ENCODE results near the gene CRY2. TPM values are rescaled to one million over a fixed set of nuclear protein-coding genes. Genes with fewer than 3 reads are reported as not detected.
A peak's percentile ranks its signal among the peaks of the same experiment; 100 is the strongest.
"Not testable (repeated sequence)": the region's sequence is repeated elsewhere in the genome, so short reads cannot be mapped to it uniquely, and the experiment has no call there.

CRY2 gene
- total RNA-seq, 1 donor from 2014 or later, result 8.5 TPM

DNA sequence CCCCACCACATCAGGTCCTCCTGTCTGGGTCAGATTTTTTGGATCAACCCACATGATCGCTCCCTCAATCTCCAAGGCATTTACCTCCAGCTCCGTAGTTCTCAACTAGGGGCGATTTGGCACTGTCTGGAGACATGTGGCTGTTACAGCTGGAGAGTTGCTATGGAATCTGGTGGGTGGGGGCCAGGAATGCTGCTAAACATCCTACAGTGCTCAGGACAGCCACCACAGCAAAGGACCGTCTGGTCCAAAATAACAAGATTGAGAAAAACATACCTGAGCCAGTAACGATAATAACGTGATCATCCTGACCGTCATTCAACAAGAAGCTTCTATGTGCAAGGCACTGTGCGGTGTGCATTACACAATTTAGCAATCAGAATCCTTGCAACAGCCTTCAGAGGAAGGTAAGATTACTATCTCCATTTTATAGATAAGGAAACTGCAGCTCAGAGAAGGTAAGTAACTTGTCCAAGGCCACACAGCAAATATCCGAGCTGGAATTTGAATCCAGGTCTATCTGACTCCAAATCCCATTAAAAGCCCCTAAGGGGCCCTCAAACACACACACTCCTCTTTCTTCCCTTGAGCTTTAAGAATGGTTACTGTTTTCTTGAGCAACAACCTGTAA lies 14.3 kb upstream of the CRY2 start:
- no peak for DNase-seq (ENCODE audit: low read depth)
- peaks cover 6% of the 10 kb centered on the region for H3K27me3 ChIP-seq (ENCODE audit: control insufficient read depth, insufficient read depth, low read length)

DNA sequence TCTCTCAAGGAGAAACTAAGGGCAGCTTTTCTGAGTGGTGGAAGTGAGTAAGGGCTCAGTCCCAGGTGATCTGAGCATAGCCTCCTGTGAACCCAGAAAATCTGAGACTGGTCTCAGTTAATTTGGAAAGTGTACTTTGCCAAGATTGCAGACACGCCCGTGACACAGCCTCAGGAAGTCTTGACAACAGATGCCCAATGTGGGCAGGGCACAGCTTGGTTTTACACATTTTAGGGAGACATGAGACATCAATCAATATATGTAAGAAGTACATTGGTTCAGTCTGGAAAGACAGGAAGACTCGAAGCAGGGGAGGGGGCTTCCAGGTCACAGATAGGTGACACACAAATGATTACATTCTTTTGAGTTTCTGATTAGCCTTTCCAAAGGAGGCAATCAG lies 13.5 kb upstream of the CRY2 start:
- DNase-seq (ENCODE audit: low read depth), result no peak
- no peaks in the 10 kb centered on the region for H3K36me3 ChIP-seq (ENCODE audit: control insufficient read depth, insufficient read depth, low read length)
- no peak overlapping the region for H3K4me3 ChIP-seq (ENCODE audit: low read depth, low read length)
- no peaks in the 10 kb centered on the region for H3K27me3 ChIP-seq (ENCODE audit: control insufficient read depth, insufficient read depth, low read length)
- TF ChIP-seq, protein P1, sequence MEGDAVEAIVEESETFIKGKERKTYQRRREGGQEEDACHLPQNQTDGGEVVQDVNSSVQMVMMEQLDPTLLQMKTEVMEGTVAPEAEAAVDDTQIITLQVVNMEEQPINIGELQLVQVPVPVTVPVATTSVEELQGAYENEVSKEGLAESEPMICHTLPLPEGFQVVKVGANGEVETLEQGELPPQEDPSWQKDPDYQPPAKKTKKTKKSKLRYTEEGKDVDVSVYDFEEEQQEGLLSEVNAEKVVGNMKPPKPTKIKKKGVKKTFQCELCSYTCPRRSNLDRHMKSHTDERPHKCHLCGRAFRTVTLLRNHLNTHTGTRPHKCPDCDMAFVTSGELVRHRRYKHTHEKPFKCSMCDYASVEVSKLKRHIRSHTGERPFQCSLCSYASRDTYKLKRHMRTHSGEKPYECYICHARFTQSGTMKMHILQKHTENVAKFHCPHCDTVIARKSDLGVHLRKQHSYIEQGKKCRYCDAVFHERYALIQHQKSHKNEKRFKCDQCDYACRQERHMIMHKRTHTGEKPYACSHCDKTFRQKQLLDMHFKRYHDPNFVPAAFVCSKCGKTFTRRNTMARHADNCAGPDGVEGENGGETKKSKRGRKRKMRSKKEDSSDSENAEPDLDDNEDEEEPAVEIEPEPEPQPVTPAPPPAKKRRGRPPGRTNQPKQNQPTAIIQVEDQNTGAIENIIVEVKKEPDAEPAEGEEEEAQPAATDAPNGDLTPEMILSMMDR (IDR thresholded peaks at IDR 0.05; ENCODE audit: insufficient read depth, low read length, poor library complexity, severe bottlenecking), result no peak

More for the DNA sequence above, 14.3 kb upstream of the CRY2 start:
- TF ChIP-seq, protein P1 (IDR thresholded peaks at IDR 0.05; ENCODE audit: insufficient read depth, low read length, poor library complexity, severe bottlenecking), result no peak
- no peak overlapping the region for H3K4me3 ChIP-seq (ENCODE audit: low read depth, low read length)
- H3K36me3 ChIP-seq (ENCODE audit: control insufficient read depth, insufficient read depth, low read length), result no peaks in the 10 kb centered on the region

DNA sequence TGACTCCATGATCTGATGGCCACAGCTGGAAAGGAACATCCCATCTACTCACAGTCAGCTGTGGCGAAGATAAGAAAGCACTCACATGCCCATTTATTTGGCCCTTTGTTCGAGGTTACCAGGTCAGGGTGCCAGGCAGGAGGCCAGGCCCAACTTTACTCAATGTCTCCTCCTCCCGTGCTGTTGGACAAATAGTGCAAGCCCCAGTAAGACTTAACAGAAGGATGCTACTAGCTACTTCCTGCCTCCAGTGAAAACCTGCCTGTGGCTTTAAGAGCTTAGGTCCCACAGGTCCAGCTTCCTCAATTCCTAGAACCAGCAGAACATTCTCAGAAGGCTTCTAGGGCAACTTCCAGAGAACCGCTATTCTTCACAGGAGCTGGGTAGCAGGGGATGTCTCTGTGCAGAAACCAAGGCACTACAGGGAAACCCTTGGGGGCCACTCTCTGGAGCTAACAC lies 12.9 kb upstream of the CRY2 start:
- Histone ChIP-seq H3K4me3 (ENCODE audit: low read depth, low read length) (no peak overlapping the region), H3K27me3 (ENCODE audit: control insufficient read depth, insufficient read depth, low read length) (no peaks in the 10 kb centered on the region), H3K36me3 (ENCODE audit: control insufficient read depth, insufficient read depth, low read length) (no peaks in the 10 kb centered on the region)
- TF ChIP-seq, protein P1 (IDR thresholded peaks at IDR 0.05; ENCODE audit: insufficient read depth, low read length, poor library complexity, severe bottlenecking), result no peak
- DNase-seq (ENCODE audit: low read depth), result no peak

DNA sequence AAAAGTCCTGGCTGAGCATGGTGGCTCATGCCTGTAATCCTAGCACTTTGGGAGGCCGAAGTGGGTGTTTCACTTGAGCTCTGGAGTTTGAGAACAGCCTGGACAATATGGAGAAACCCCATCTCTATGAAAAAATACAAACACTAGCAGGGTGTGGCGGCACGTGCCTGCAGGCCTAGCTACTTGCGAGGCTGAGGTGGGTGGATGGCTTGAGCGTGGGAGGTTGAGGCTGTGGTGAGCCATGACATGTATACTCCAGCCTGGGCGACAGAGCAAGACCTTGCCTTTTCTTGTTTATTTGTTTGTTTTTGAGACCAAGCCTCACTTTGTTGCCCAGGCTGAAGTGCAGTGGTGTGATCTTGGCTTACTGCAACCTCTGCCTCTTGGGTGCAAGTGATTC lies 8.1 kb upstream of the CRY2 start:
- H3K4me3 ChIP-seq (ENCODE audit: low read depth, low read length), result no peak overlapping the region
- DNase-seq (ENCODE audit: low read depth), result no peak
- TF ChIP-seq, protein P1 (IDR thresholded peaks at IDR 0.05; ENCODE audit: insufficient read depth, low read length, poor library complexity, severe bottlenecking), result no peak
- no peaks in the 10 kb centered on the region for H3K36me3 ChIP-seq (ENCODE audit: control insufficient read depth, insufficient read depth, low read length)
- H3K27me3 ChIP-seq (ENCODE audit: control insufficient read depth, insufficient read depth, low read length), result no peaks in the 10 kb centered on the region

DNA sequence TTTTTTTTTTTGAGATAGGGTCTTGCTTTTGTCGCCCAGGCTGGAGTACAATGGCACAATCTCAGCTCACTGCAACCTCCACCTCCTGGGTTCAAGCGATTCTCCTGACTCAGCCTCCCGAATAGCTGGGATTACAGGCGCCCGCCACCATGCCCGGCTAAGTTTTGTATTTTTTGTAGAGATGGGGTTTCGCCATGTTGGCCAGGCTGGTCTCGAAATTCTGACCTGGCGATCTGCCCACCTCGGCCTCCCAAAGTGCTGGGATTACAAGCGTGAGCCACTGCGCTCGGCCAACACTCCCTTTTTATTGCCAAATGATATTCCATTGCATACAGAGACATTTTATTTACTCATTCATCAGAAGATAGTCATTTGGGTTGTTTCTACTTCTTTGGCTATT lies 7.0 kb upstream of the CRY2 start:
- not testable (repeated sequence) for H3K36me3 ChIP-seq (ENCODE audit: control insufficient read depth, insufficient read depth, low read length); H3K4me3 ChIP-seq (ENCODE audit: low read depth, low read length); H3K27me3 ChIP-seq (ENCODE audit: control insufficient read depth, insufficient read depth, low read length); DNase-seq (ENCODE audit: low read depth)

DNA sequence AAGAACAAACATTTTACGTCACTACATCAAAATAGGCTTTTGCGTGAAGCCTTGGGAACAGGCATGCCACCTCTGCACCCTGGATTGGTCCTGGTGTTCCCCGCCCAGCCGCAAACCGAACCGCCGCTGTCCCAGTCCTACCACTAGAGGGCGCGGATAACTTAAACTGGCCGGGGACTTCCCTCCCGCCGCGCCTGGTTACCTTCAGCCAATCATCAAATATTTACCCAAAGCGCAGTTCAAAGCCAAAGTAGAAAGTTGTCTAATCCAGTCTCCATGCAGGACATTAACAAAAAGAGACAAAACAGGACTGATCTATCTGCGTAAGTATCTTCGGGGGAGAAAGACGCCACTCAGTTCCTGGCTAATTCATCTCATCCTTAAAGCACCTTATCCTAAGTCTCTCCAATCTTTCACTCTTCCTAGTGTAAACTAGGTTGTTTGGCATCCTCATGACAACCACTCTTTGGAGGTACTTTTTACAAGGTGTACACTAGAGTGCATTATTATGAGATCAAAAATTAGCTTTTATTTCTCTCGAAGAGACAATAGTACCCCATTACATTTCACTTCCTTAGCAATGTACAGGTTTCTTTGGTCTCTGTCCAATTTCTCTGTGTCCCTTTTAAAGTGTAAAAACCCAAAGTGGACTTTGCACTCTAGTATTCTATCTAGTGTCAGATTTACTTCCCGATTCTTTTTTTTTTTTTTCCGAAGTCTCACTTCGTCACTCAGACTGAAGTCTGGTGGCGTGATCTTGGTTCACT lies 3.9 kb upstream of the CRY2 start:
- Histone ChIP-seq H3K4me3 (ENCODE audit: low read depth, low read length) (no peak overlapping the region), H3K36me3 (ENCODE audit: control insufficient read depth, insufficient read depth, low read length) (no peaks in the 10 kb centered on the region), H3K27me3 (ENCODE audit: control insufficient read depth, insufficient read depth, low read length) (peaks cover 3% of the 10 kb centered on the region)
- TF ChIP-seq, protein P1 (IDR thresholded peaks at IDR 0.05; ENCODE audit: insufficient read depth, low read length, poor library complexity, severe bottlenecking), result peak; percentile 97
- no peak for DNase-seq (ENCODE audit: low read depth)
